ENCODE results near the gene MAT2A.

DNA sequence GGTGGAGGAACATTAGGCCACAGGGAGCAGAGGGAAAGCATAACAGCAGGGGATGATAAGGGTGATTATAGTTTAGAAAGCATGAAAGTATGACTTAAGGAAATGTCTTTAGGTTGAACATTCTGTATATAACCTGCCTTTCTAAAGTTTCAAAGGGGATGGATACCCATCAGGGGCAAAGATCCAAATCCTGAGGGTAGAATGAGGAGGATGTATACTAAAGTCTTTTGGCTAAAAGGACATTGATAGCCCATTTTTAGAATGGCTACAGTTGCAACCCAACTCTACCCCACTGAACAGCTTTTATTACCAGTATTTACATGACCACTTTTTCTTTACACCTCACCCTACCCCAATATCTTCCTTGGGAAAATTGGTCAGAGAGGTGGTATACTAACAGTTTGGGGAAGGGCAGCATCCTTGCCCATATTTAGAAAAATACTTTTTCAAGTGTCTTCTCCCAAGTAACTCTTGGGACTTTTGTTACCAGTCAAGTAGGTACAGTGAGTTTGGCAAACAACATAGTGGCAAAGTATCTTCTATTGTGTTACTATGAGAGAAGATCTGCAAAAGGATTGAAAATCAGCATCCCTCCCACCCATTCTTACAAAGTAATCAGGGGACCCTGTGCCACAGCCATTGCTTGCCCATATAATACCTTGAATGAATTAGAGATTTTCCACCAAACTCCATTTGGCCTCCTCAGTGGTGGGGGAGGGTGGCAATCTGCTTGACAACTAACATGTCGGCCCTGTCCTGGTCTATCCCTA lies 8.3 kb downstream of the MAT2A start:
- no peak for TF ChIP-seq CTCF (conservative IDR thresholded peaks at IDR 0.05; ENCODE audit: low read length)
- TF ChIP-seq EZH2phosphoT487 (IDR thresholded peaks at IDR 0.05; ENCODE audit: borderline replicate concordance, low read depth, low read length): no peak
